ENCODE measurements around the gene TFIP11.

TFIP11 gene

GRCh38 chr22:26479792-26480610 is 32.3 kb downstream of the TFIP11 start:
- TF ChIP-seq CTCF (conservative IDR thresholded peaks at IDR 0.05; ENCODE audit: low read length) = no peak
- no peak overlapping the region for H3K4me3 ChIP-seq (ENCODE audit: low read length)
- DNase-seq (ENCODE audit: low read depth) = no peak

GRCh38 chr22:26479043-26479791 is 33.1 kb downstream of the TFIP11 start:
- no peak overlapping the region for H3K4me3 ChIP-seq (ENCODE audit: low read length)
- DNase-seq (ENCODE audit: low read depth) = no peak
- TF ChIP-seq CTCF (conservative IDR thresholded peaks at IDR 0.05; ENCODE audit: low read length) = no peak

- DNase-seq (ENCODE audit: low read depth) = no peak
- TF ChIP-seq CTCF (conservative IDR thresholded peaks at IDR 0.05; ENCODE audit: low read length) = no peak
- H3K4me3 ChIP-seq (ENCODE audit: low read length) = no peak overlapping the region
Observed at GRCh38 chr22:26477341-26477731, 34.9 kb downstream of the TFIP11 start.

GRCh38 chr22:26476705-26477340 is 35.5 kb downstream of the TFIP11 start:
- DNase-seq (ENCODE audit: low read depth) = peak; percentile 54
- H3K4me3 ChIP-seq (ENCODE audit: low read length) = no peak overlapping the region

GRCh38 chr22:26474682-26475081 is 37.6 kb downstream of the TFIP11 start:
- TF ChIP-seq CTCF (conservative IDR thresholded peaks at IDR 0.05; ENCODE audit: low read length) = no peak
- H3K4me3 ChIP-seq (ENCODE audit: low read length) = no peak overlapping the region
- DNase-seq (ENCODE audit: low read depth) = no peak

More at GRCh38 chr22:26476705-26477340, 35.5 kb downstream of the TFIP11 start:
- no peak for TF ChIP-seq CTCF (conservative IDR thresholded peaks at IDR 0.05; ENCODE audit: low read length)

- TF ChIP-seq CTCF (conservative IDR thresholded peaks at IDR 0.05; ENCODE audit: low read length) = no peak
- DNase-seq (ENCODE audit: low read depth) = peak; percentile 76
- H3K4me3 ChIP-seq (ENCODE audit: low read length) = no peak overlapping the region
Observed at GRCh38 chr22:26471522-26471921, 40.8 kb downstream of the TFIP11 start.
